OCI-LY1 (cell line): ENCODE data around the gene OPA1.

Experiments used
- EZH2 ChIP-seq: fragments of 200-600 bp; sonication (generic), shearing (Covaris generic); IDR thresholded peaks from 2 replicates; pipeline ENCODE4 v1.8.0; 2017; ENCODE audit warnings: borderline replicate concordance, mixed run types, mild to moderate bottlenecking, antibody characterized with exemption, low read length, moderate library complexity, mixed read lengths
- TF ChIP-seq, protein P1 (sequence below): fragments of 200-600 bp; sonication (generic), shearing (Covaris generic); IDR thresholded peaks from 2 replicates; pipeline ENCODE4 v1.5.1; 2017; ENCODE audit warnings: mild to moderate bottlenecking, antibody characterized with exemption, low read length, moderate library complexity, mixed read lengths

DNA sequence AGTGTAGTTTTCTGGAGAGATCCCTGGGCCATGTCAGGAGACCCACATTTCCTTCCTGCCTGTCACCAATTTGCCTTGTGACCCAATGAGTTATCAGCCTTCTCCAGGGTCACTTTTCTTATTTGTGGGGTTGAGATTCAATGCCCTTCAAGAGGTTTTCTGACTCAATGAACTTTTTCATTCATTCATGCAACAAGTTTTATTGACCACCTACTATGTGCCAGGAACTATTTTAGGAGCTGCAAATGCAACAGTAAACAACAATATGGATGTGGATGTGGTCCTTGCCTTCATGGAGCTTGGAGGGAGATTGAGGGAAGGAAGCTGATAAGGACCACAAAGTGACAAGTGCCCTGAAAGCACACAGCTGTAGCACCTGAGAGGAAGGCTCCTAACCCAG is 142.8 kb downstream of the OPA1 start:
- TF ChIP-seq, protein P1, sequence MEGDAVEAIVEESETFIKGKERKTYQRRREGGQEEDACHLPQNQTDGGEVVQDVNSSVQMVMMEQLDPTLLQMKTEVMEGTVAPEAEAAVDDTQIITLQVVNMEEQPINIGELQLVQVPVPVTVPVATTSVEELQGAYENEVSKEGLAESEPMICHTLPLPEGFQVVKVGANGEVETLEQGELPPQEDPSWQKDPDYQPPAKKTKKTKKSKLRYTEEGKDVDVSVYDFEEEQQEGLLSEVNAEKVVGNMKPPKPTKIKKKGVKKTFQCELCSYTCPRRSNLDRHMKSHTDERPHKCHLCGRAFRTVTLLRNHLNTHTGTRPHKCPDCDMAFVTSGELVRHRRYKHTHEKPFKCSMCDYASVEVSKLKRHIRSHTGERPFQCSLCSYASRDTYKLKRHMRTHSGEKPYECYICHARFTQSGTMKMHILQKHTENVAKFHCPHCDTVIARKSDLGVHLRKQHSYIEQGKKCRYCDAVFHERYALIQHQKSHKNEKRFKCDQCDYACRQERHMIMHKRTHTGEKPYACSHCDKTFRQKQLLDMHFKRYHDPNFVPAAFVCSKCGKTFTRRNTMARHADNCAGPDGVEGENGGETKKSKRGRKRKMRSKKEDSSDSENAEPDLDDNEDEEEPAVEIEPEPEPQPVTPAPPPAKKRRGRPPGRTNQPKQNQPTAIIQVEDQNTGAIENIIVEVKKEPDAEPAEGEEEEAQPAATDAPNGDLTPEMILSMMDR = no peak
- no peak for TF ChIP-seq EZH2
